WI38 (cell line): Measurements from ENCODE around the gene USP34.

Experiments used
- H3K4me3 ChIP-seq: 2 replicates; pipeline ENCODE4 v1.5.1; 2011; ENCODE audit warnings: low read depth, mild to moderate bottlenecking, control low read depth, low read length
- CTCF ChIP-seq: IDR thresholded peaks from 2 replicates; pipeline ENCODE4 v1.5.1; 2012; ENCODE audit warnings: low read depth, mild to moderate bottlenecking, control low read depth, low read length

USP34 gene

DNA sequence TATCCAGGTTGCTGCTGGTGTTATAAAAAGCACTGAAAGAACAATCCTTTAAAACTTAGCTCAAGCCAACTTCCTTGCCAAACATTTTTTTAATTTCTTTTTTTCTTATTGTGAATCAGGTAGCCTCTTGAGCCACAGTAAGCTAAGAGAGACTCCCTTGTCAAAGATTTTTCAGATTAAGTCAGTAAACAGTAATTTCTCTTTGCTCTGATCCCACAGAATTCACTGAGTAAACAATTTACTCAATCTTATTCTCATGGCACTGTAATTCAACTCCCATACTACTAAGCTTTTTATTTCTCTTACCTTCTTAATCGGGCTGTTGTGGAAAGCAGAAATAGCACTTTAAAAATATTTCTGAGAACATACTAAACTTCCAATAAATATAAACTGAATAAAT lies 226.2 kb downstream of the USP34 start:
- no peak for TF ChIP-seq CTCF
- no peak overlapping the region for H3K4me3 ChIP-seq

DNA sequence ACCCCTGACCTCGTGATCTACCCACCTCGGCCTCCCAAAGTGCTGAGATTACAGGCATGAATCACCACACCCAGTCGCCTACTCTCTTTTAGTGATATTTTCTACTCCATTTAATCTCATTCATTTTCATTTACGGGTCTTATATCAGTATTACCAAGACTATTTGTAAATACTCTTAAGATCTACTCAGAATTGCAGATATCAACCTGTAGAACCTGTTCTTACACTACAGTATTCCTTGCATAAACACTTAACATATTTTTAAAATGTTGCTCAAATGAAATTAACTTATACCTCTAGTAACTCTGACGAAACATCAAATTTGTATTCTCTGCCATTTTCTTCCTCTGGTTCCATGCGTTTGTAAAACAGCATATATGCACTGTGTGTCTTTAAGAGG lies 229.6 kb downstream of the USP34 start:
- no peak for TF ChIP-seq CTCF
- no peak overlapping the region for H3K4me3 ChIP-seq

DNA sequence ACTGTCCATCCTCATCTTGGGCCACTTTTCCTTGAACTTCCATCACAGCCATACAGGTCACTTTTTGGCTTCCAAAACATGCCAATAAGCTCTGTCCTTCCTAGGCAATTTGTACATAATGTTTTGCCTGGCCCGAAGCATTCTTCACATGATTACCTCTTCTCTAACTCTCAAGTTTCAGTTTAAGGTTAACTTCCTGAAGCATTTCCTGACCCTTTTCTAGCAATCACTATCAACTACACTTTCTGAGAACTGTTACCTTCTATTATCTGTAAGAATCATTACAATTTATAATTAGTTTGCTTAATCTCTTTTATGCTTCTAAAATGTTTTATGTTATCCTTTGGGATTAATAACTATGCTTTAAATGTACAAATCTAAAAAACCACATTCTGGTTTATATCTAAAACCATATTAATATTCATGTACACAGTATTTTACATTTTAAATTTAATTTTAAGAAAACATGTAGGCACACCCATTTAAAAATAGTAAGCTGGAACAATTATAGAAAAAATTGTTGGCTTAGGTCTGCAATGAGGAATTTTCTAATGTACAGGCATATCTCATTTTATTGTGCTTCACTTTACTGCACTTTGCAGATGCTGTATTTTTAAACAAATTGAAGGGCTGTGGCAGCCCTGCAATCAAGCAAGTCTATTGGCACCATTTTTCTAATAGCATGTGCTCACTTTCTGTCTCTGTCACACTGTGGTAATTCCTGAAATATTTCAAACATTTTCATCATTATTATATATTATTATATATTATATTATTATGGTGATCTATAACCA lies 232.5 kb downstream of the USP34 start:
- TF ChIP-seq CTCF = no peak
- no peak overlapping the region for H3K4me3 ChIP-seq

DNA sequence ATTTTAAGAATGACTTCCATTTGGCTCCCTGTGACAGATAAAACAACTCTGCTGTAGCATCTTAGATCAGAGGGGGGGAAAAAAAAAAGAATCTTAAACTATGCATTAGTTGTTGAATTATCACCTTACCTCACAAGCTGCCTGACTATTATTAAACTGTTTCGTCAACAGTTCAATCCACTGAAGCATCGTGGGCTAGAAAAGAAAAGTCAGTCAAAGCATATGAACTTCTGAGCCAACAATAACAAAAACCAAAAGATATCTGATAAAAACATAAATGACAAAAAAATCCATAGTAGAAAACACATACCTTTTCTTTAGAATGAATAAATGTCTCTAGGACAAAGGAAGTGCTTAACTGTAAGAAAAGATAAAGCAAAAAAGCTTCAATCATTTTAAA lies 235.2 kb downstream of the USP34 start:
- TF ChIP-seq CTCF = no peak
- no peak overlapping the region for H3K4me3 ChIP-seq

DNA sequence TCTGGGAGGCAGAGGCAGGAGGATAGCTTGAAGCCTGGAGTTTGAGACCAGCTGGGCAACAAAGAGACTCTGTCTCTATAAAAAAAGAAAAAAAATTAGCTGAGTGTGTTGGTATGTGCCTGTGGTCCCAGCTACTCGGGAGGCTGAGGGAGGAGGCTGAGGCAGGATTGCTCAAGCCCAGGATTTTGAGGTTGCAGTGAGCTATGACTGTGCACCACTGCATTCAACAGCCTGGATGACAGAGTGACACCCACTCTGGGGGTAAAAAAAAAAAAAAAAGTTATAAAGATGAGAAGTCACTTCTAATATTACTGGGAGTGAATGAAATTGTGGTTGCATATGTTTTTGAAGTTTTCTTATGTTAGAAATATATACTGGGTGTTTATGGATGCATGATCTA lies 237.3 kb downstream of the USP34 start:
- TF ChIP-seq CTCF = no peak

DNA sequence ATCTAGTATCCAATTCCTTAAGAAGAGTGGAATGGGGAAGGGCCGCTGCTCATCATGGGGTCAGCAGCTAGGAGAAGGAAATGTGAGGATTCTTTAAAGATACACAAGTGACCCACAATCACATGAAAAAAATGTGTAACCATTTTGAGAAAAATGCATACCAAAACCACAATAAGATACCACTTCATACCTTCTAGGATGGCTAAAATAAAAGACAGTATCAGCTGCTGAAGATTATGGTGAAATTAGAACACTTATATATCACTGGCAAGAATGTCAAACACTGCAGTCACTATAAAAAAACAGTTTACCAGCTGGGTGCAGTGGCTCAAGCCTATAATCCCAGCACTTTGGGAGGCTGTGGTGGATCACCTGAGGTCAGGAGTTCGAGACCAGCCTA lies 241.0 kb downstream of the USP34 start:
- no peak for TF ChIP-seq CTCF
- no peak overlapping the region for H3K4me3 ChIP-seq

More for the DNA sequence above, 237.3 kb downstream of the USP34 start:
- H3K4me3 ChIP-seq = no peak overlapping the region

DNA sequence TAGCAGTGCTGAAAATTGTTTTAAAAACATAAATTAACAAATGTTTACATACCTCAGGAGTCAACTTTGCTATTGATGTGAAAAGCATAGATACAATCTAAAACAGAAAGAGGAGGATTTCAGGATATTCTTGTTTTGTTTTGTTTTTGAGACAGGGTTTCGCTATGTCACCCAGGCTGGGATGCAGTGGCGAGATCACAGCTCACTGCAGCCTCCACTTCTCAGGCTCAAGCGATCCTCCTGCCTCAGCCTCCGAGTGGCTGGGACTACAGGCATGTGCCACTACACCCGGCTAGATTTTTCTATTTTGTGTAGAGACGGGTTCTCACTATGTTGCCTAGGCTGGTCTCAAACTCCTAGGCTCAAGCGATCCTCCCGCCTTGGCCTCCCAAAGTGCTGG lies 248.3 kb downstream of the USP34 start:
- TF ChIP-seq CTCF = no peak
- H3K4me3 ChIP-seq = no peak overlapping the region
